Hypothalamus (tissue), 51 donors: ENCODE data around the gene HNRNPD.
"Not testable (repeated sequence)": the region's sequence is repeated elsewhere in the genome, so short reads cannot be mapped to it uniquely, and the experiment has no call there.

Experiments
- DNase-seq, 51 donors: peaks; one replicate each; lab custom pipeline; 2025; lab: John Stamatoyannopoulos, UW

The HNRNPD gene

GRCh38 chr4:82373486-82373815, 340 bp downstream of the HNRNPD start:
- DNase-seq, result peak in 11 of 51 donors; percentile 33 to 75 (median 59)

GRCh38 chr4:82372517-82373485, 990 bp downstream of the HNRNPD start:
- peak in 45 of 51 donors; percentile 4 to 71 (median 33) for DNase-seq

DNA sequence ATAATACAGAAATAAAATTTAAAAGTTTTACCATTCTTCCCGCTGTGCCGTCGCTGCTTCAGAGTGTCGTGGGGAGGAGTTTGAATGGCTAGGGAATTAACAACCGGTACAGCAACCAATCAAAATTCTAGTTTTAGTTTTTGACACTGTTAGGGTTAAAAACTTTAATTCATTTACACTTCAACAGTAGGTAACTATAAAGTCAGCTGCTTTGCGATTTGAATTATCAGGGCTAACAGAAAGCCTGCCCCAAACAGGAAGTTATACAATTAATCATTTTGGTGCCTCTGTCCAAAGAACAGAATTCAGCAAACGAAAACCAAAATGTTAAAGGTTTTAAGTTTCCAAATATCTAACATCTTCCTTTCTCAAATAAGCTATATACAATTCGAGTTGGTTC, 2.3 kb downstream of the HNRNPD start:
- no peak for DNase-seq

- no peak for DNase-seq
Observed at GRCh38 chr4:82367438-82368097, 6.2 kb downstream of the HNRNPD start.

DNA sequence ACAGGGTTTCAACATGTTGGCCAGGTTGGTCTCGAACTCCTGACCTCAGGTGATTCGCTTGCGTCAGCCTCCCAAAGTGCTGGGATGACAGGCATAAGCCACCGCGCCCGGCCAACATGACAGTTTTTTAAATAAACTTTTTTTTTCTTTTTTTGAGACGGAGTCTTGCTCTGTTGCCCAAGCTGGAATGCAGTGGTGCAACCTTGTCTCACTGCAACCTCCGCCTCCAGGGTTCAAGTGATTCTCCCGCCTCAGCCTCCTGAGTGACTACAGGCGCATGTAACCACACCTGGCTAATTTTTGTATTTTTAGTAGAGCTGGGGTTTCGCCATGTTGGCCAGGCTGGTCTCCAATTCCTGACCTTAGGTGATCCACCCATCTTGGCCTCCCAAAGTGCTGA, 7.4 kb downstream of the HNRNPD start:
- DNase-seq, result not testable (repeated sequence)

DNA sequence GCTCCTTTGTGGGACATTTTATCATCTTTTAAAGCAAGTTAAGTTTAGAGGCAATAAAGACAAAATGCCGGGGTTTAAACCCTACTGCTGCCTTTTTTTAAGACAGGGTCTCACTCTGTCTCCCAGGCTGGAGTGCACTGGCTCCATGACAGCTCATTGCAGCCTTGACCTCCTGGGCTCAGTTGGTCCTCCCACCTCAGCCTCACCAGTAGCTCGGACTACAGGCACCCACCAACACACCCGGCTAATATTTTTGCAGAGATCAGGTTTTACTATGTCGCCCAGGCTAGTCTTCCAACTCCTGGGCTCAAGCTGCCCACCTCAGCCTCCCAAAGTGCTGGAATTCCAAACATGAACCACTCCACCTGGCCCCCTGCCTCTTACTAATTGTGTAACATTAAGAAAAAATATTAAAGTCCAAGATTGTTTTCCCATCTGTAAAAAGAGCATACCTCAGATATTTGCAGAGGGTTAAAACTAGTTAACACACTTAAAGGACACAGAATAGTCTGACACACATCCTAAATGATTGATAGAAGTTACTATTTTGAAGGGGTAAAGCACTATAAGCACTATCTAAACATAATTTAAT, 9.8 kb downstream of the HNRNPD start:
- no peak for DNase-seq

DNA sequence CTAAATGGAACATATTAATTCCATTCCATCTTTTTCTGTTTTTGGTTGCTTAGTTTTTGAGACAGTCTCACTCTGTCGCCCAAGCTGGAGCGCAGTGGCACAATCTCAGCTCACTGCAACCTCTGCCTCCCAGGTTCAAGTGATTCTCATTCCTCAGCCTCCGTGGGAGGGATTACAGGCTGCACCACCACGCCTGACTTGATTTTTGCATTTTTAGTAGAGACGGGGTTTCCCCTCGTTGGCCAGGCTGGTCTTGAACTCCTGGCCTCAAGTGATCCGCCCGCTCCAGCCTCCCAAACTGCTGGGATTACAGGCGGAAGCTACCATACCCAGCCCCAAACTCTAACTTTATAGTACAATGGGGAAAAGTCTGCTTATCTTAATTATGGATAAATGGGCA, 11.2 kb downstream of the HNRNPD start:
- no peak for DNase-seq

DNA sequence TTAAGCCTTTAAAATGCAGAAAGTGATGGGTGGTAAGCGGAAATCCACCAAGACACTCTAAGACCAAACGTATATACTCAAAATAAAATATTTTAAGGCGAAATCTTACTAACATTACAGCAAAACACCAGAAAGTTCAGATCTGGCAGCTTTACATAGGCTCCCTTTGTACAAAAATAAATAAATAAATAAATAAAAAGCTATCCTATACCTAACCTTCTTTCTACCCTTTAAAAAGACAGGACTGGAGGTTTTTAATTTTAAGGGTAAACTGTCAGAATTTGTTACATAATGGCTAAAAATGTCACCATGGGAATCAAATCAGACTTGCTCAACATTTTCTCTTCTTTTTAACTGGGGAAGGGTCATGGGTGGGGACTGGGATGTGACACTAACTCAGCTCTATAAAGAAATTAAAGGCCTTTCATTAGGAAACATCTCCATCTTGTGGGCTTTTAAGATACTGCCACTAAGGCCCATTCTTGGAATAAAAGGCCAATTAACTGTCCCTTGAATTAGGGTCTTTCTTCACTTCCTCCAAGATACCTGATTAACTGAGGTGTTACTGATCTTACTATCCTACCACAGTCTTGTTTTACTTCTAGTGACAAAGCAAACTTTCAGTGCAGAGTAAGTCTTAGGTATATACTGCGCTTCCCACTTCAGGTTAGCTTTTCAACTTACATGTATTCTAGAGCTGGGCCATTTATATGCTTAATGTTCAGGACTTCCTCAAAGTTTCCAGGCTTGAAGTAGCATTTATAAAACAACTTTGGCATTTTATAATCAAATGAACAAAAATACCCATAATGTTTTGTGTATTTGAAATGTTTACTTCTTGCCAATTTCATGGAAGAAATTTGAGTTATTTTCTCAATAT, 13.3 kb downstream of the HNRNPD start:
- DNase-seq, result peak in 2 of 51 donors; percentile 1 to 30

DNA sequence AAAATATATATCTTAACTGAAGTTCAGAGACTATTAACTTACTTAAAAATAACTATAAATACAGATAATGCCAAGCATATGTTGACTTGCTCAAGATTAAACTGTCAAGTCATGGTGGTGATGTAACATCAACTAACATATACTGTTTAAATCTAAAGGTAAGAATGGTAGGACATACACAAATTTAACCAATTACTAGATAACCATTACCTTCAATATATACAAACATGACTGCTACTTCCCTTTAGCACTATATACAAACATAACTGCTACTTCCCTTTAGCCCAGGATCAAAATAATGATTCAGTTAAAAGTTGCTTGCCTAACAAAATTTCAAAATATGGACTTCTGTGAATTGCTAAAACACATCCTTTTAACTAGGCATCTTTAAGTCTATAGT, 14.9 kb downstream of the HNRNPD start:
- DNase-seq, result no peak

GRCh38 chr4:82357640-82358039, 16.2 kb downstream of the HNRNPD start:
- no peak for DNase-seq

GRCh38 chr4:82354788-82355187, 19.0 kb downstream of the HNRNPD start:
- DNase-seq, result no peak

GRCh38 chr4:82352825-82353366, 20.9 kb downstream of the HNRNPD start:
- DNase-seq, result no peak

- no peak for DNase-seq
Observed at GRCh38 chr4:82352118-82352824, 21.5 kb downstream of the HNRNPD start.

- DNase-seq, result no peak
Observed at GRCh38 chr4:82346126-82346525, 27.7 kb downstream of the HNRNPD start.

DNA sequence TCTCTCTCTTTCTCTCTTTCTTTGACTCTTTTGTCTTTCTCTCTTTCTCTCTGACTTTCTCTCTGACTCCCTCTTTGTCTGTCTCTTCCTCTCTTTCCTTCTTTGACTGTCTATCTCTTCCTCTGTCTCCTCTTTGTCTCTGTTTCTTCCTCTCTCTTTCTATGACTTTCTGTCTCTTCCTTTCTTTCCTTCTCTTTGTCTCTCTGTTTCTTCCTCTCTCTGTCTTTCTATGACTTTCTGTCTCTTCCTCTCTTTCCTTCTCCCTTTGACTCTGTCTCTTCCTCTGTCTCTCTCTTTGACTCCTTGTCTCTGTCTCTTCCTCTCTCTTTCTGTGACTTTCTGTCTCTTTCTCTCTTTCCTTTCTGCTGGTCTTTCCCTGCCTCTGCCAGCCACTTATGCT, 38.7 kb downstream of the HNRNPD start:
- no peak for DNase-seq

- not testable (repeated sequence) for DNase-seq
Observed at GRCh38 chr4:82333641-82334040, 40.1 kb downstream of the HNRNPD start.

GRCh38 chr4:82331814-82332213, 42.0 kb downstream of the HNRNPD start:
- no peak for DNase-seq

DNA sequence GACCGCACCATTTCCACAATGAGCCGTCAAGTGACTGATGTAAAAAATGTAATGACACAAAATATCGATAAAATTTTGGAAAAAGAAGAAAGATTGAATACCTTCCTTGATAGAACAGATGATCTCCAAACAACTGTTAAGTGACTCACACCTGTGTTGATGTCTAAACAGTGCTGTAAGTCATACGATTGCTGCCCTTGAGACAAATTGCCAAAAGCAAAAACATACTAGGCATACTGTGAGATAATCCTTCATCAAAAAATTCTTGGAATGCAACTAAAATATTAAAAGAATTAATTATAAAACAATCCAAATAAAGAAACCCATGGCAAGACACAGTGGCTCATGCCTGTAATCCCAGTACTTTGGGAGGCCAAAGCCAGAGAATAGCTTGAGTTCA, 53.4 kb downstream of the HNRNPD start:
- no peak for DNase-seq

DNA sequence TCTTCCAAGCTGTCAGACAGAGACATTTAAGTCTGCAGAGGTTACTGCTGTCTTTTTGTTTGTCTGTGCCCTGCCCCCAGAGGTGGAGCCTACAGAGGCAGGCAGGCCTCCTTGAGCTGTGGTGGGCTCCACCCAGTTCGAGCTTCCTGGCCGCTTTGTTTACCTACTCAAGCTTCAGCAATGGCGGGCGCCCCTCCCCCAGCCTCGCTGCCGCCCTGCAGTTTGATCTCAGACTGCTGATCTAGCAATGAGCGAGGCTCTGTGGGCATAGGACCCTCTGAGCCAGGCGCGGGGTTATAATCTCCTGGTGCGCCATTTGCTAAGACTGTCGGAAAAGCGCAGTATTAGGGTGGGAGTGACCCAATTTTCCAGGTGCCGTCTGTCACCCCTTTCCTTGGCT, 70.7 kb downstream of the HNRNPD start:
- DNase-seq, result not testable (repeated sequence)
